AG04450 (cell line): Measurements from ENCODE around the gene SPG11. TPM values are rescaled to one million over a fixed set of nuclear protein-coding genes. Genes with fewer than 3 reads are reported as not detected.

Source experiments
- CTCF ChIA-PET: fragments of 300-600, 350-600 bp; formaldehyde crosslinking; extraction: SDS; loops from one replicate; lab custom pipeline; 2022; ENCODE audit warnings: antibody characterized with exemption, inconsistent platforms; lab: Charles Lee
- POLR2A ChIA-PET: fragments of 350-600 bp; formaldehyde crosslinking; extraction: SDS; loops from one replicate; lab custom pipeline; 2021; ENCODE audit warnings: antibody characterized with exemption, inconsistent platforms; lab: Yijun Ruan, JAX
- DNase-seq: peaks from one replicate; pipeline ENCODE4 v3.0.0-alpha.2; 2011; ENCODE audit warnings: low read depth, low spot score
- H3K27ac ChIP-seq: one replicate; pipeline ENCODE4 v1.5.1; 2012; ENCODE audit warnings: low read depth, low read length, control low read depth
- H3K27me3 ChIP-seq: one replicate; pipeline ENCODE4 v1.6.0; 2012; ENCODE audit warnings: low read length; ENCODE audit not compliant: control insufficient read depth, insufficient read depth
- H3K4me3 ChIP-seq: 2 replicates; pipeline ENCODE4 v1.5.1; 2011; ENCODE audit warnings: mild to moderate bottlenecking, low read depth, low read length, control low read depth
- H3K9me3 ChIP-seq: 2 replicates; pipeline ENCODE4 v1.5.1; 2012; ENCODE audit warnings: low read length; ENCODE audit not compliant: control insufficient read depth, insufficient read depth
- polyA plus RNA-seq: library from polyadenylated mRNA; depleted of rRNA; stranded (reverse); fragments of >200 nt; gene quantifications from 2 replicates; pipeline ENCODE4 v1.2.3, GENCODE V29; 2011
- TF ChIP-seq, protein P1 (sequence below): IDR thresholded peaks from 2 replicates; pipeline ENCODE4 v1.5.1; 2011; ENCODE audit warnings: low read depth, low read length, control low read depth, inconsistent platforms

SPG11 gene
- polyA plus RNA-seq, 1 experiment: 39.6 TPM

GRCh38 chr15:44542596-44542995, 120.9 kb downstream of the SPG11 start:
- H3K27ac ChIP-seq: no peak overlapping the region
- POLR2A ChIA-PET: no interaction called here
- CTCF ChIA-PET: interaction anchor here (1.1 kb wide), 1 partner anchor 121 kb away, joined by 4 read pairs; the partner anchor contains the start of gene SPG11

DNA sequence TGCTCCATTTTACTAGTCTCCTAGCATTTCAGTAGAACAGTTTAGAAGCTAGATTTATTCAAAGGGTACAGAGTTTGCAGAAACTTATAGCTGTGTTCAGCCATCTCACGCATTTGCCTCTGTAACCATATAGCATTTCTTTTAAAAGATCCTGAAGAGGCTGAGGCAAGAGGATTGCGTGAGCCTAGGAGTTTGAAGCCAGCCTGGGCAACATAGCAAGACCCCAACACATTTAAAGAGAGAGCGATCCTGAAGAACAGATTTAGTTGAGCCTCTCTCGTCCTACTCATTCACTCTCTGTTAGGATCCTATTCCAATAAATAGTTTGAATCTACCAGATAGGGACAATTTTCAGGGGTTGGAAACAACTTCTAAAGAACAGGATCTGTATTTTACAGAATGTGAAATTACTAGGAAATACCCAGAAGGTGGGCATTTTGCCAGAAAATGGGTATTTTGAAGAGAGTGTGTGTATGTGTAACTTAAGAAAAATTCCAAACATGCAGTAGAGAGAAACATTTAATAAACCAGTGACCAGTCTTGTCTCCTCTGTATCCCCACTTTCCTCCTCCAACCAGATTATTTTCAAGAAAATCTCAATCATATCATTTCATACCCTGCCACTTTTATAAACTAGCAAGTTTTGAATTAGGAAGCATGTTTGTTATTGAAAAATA, 122.0 kb downstream of the SPG11 start:
- Histone ChIP-seq H3K9me3 (no peaks in the 10 kb centered on the region; the same call in 1 of the 2 replicates), H3K4me3 (no peak overlapping the region; the same call in 1 of the 2 replicates), H3K27ac (peak overlapping the region; percentile 49), H3K27me3 (no peaks in the 10 kb centered on the region)
- CTCF ChIA-PET: interaction anchor here (1.1 to 1.2 kb wide), 2 partner anchors 9 to 122 kb away, joined by 3 to 4 read pairs; partner anchors contain the start of gene SPG11
- POLR2A ChIA-PET: no interaction called here
- TF ChIP-seq, protein P1, sequence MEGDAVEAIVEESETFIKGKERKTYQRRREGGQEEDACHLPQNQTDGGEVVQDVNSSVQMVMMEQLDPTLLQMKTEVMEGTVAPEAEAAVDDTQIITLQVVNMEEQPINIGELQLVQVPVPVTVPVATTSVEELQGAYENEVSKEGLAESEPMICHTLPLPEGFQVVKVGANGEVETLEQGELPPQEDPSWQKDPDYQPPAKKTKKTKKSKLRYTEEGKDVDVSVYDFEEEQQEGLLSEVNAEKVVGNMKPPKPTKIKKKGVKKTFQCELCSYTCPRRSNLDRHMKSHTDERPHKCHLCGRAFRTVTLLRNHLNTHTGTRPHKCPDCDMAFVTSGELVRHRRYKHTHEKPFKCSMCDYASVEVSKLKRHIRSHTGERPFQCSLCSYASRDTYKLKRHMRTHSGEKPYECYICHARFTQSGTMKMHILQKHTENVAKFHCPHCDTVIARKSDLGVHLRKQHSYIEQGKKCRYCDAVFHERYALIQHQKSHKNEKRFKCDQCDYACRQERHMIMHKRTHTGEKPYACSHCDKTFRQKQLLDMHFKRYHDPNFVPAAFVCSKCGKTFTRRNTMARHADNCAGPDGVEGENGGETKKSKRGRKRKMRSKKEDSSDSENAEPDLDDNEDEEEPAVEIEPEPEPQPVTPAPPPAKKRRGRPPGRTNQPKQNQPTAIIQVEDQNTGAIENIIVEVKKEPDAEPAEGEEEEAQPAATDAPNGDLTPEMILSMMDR: no peak
- peak; percentile 80 for DNase-seq

More at GRCh38 chr15:44542596-44542995, 120.9 kb downstream of the SPG11 start:
- TF ChIP-seq, protein P1: no peak
- no peaks in the 10 kb centered on the region for H3K27me3 ChIP-seq
- no peaks in the 10 kb centered on the region for H3K9me3 ChIP-seq
- DNase-seq: no peak
- no peak overlapping the region for H3K4me3 ChIP-seq

GRCh38 chr15:44537735-44538240, 125.7 kb downstream of the SPG11 start:
- peaks cover 3% of the 10 kb centered on the region; the same call in 1 of the 2 replicates for H3K9me3 ChIP-seq
- H3K27ac ChIP-seq: peak overlapping the region; percentile 87
- no peak for DNase-seq
- H3K4me3 ChIP-seq: peak overlapping the region; percentile 80
- CTCF ChIA-PET: interaction anchor here (0.6 to 1.8 kb wide), 5 partner anchors 9 to 200 kb away, joined by 3 to 8 read pairs (median 5); no protein-coding TSS in a partner anchor
- H3K27me3 ChIP-seq: no peaks in the 10 kb centered on the region
- TF ChIP-seq, protein P1: no peak
- POLR2A ChIA-PET: interaction anchor here (0.6 to 1.5 kb wide), 3 partner anchors 8 to 110 kb away, joined by 3 to 13 read pairs (median 6); partner anchors contain the start of gene CTDSPL2

GRCh38 chr15:44536962-44537734, 126.3 kb downstream of the SPG11 start, which contains the start of gene EIF3J:
TSS of gene EIF3J (plus strand) at chr15:44537147. CDS start at chr15:44537195, 48 bp downstream.
- ChIA-PET CTCF (interaction anchor here (0.7 to 1.8 kb wide), 4 partner anchors 9 to 665 kb away, joined by 3 to 8 read pairs (median 6); no protein-coding TSS in a partner anchor), POLR2A (interaction anchor here (0.7 to 1.5 kb wide), 12 partner anchors 9 to 737 kb away, joined by 3 to 13 read pairs (median 4); partner anchors contain the start of genes CTDSPL2, GOLM2, HYPK and SERINC4)
- H3K9me3 ChIP-seq: peaks cover 3% of the 10 kb centered on the region; the same call in 1 of the 2 replicates
- H3K4me3 ChIP-seq: peak within 1 kb of the TSS; percentile 84
- H3K27ac ChIP-seq: peak within 1 kb of the TSS; percentile 97
- TF ChIP-seq, protein P1: no peak
- H3K27me3 ChIP-seq: no peaks in the 10 kb centered on the region
- peak; percentile 90 for DNase-seq
